Ishikawa (cell line): ENCODE measurements around the gene FOLH1.
"Not testable (repeated sequence)": the region's sequence is repeated elsewhere in the genome, so short reads cannot be mapped to it uniquely, and the experiment has no call there.

ENCODE experiments used
- CEBPB ChIP-seq: IDR thresholded peaks from 2 replicates; pipeline ENCODE4 v1.6.1; 2012
- RAD21 ChIP-seq: IDR thresholded peaks from 2 replicates; pipeline ENCODE4 v1.6.1; 2012; ENCODE audit warnings: low read depth
- TAF1 ChIP-seq: IDR thresholded peaks from 2 replicates; pipeline ENCODE4 v1.6.1; 2012; ENCODE audit warnings: low read depth, mild to moderate bottlenecking

DNA sequence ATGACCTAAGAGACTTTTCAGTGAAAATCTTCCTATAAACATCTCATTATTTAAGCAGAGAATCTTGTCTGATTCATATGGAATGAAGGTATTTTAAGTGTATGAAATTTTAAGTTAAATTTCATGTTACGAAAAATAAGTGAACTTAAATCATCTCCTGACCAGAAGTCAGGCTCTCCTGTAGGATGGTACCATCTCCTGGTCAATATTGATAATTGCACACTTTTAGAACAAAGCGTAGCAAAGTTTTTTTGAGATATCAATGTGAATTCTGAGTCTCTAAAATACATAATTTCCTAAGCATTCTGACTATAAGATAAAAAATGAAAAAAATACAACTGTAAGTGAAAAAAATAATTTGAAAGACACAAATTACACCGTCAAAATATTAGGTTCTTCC lies 38.8 kb downstream of the FOLH1 start:
- TF ChIP-seq RAD21 = peak; percentile 11; the same call in 1 of the 2 replicates
- TF ChIP-seq TAF1, CEBPB: not testable (repeated sequence)
